COLO829 (cell line): Measurements from ENCODE around the gene HHAT.

Experiments
- DNase-seq: peaks from one replicate; pipeline ENCODE4 v3.0.0; 2012; ENCODE audit warnings: low spot score

The HHAT gene

GRCh38 chr1:210359255-210359654 lies 30.6 kb downstream of the HHAT start:
- DNase-seq, result no peak

- peak; percentile 83 for DNase-seq
Observed at GRCh38 chr1:210360852-210361477, 32.3 kb downstream of the HHAT start.

GRCh38 chr1:210361665-210362064 lies 33.0 kb downstream of the HHAT start:
- no peak for DNase-seq

- no peak for DNase-seq
Observed at GRCh38 chr1:210362526-210362925, 33.8 kb downstream of the HHAT start.

GRCh38 chr1:210363119-210363518 lies 34.4 kb downstream of the HHAT start:
- DNase-seq, result no peak

GRCh38 chr1:210364479-210364878 lies 35.8 kb downstream of the HHAT start:
- DNase-seq, result peak; percentile 56

GRCh38 chr1:210366767-210367166 lies 38.1 kb downstream of the HHAT start:
- DNase-seq, result no peak

- DNase-seq, result no peak
Observed at GRCh38 chr1:210367566-210367965, 38.9 kb downstream of the HHAT start.

- DNase-seq, result no peak
Observed at GRCh38 chr1:210369425-210369824, 40.7 kb downstream of the HHAT start.

GRCh38 chr1:210371916-210372315 lies 43.2 kb downstream of the HHAT start:
- DNase-seq, result no peak

- DNase-seq, result no peak
Observed at GRCh38 chr1:210372491-210372890, 43.8 kb downstream of the HHAT start.

- no peak for DNase-seq
Observed at GRCh38 chr1:210372931-210373627, 44.4 kb downstream of the HHAT start.

- no peak for DNase-seq
Observed at GRCh38 chr1:210373628-210373877, 44.9 kb downstream of the HHAT start.

GRCh38 chr1:210373878-210374599 lies 45.3 kb downstream of the HHAT start:
- peak; percentile 94 for DNase-seq

GRCh38 chr1:210374600-210374953 lies 45.9 kb downstream of the HHAT start:
- no peak for DNase-seq

GRCh38 chr1:210376836-210377372 lies 48.2 kb downstream of the HHAT start:
- DNase-seq, result no peak

- no peak for DNase-seq
Observed at GRCh38 chr1:210377731-210378333, 49.1 kb downstream of the HHAT start.

- DNase-seq, result no peak
Observed at GRCh38 chr1:210378736-210379135, 50.0 kb downstream of the HHAT start.

GRCh38 chr1:210381934-210382333 lies 53.2 kb downstream of the HHAT start:
- no peak for DNase-seq

- no peak for DNase-seq
Observed at GRCh38 chr1:210384625-210385024, 55.9 kb downstream of the HHAT start.

- DNase-seq, result no peak
Observed at GRCh38 chr1:210385228-210385627, 56.5 kb downstream of the HHAT start.

GRCh38 chr1:210394281-210394821 lies 65.6 kb downstream of the HHAT start:
- DNase-seq, result no peak

GRCh38 chr1:210396541-210396940 lies 67.8 kb downstream of the HHAT start:
- no peak for DNase-seq
